ENCODE results near the gene ITFG1.

The ITFG1 gene

DNA sequence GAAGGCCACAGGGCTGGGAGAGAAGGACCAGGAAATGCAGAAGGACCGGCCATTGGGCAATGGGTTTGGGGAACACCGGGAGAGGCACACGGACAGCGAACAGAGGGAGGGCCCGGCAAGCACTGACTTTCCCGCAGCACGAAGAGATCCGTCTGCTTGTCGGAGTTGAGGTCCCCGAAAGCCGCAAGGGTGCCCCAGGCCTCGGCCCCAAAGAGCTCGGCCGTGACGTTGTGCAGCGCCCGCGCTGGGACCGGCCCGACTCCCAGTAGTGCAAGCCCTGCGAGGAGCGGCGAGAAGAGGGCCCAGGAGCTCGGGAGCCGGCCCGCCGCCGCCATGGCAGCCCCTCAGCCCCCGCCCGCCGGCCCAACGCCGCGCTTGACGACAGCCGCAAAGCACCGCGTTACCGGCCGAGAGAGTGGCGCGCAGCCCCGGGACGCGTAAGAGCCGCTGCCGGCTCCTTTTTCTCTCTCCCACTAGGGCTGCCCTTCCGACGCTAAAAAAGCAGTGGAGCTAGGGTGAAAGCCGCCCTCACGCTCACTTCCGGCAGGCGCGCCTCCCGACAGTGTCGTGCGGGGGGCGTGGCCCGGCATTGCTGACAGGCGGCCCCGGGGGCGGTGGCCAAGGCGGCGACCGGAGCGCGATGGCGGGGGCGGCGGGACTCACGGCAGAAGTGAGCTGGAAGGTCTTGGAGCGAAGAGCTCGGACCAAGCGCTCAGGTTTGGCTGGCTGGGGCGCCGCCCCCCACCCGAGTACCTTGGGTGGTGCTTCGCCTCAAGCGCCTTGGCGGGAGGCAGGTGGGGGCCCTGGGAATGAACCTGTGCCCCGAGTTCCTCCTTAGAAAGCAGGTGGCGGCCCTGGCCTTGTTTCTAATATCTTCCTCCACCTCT is at the start of gene ITFG1, which contains the start of gene PHKB:
ITFG1 (minus strand) TSS at position 353 of the 887 bp plus-strand sequence; CDS start at position 335, 18 bp downstream.
PHKB (plus strand) TSS at position 621 of the 887 bp plus-strand sequence; CDS start at position 641, 20 bp downstream.
- DNase-seq: peak; percentile 93 to 94

DNA sequence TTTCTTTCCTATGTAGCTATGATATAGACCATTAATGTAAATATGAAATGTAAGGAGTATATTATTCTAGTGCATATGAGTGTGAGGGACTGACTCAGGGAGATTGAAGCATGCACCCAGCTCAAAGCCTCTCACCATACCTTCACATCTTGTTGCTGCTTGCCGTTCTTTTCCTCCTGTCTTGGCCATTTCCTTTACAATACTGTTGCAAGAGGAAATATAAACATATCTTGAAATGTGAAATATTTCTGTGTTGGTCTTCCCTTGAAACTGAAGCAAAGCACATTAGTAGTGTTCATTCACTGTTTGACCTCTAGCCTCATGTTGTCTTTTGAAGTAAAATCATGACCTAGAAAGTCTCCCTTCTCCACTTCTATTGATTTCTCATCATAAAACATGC is 46.8 kb upstream of the ITFG1 start:
- DNase-seq: no peak

DNA sequence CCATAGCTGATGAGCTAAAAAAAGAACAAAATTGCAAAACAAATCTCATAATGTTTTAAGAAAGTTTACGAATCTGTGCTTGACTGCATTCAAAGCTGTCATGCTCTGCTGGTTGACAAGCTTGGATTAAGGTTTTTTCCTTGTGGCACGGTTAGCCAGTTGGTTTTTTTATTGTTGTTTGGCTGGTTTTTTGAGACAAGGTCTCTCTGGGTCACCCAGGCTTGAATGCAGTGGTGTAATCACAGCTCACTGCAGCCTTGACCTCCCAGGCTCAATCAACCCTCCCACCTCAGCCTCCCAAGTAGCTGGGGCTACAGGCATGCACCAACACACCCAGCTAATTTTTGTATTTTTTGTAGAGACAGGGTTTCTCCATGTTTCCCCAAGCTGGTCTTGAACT is 45.9 kb upstream of the ITFG1 start:
- DNase-seq: no peak

DNA sequence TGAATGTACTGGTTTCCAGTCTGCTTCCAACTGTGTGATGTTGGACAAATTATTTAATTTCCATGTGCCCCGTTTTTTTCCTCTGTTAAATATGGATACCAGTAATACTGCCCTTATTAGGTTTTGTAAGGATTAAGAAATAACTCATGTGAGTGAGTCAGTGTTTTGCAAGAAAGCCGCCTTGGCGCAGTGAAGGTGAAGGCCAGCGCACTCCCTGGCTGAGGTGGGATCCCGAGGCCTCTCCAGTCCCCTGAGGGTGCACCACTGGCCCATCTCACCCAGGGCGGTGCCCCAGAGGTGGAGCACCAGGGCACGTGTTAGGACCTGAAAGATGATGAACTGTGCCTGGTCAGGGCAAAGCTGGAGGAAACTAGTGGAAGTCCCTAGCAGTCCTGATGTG is 43.7 kb upstream of the ITFG1 start:
- no peak for DNase-seq

GRCh38 chr16:47503936-47504335 is 43.1 kb upstream of the ITFG1 start:
- no peak for DNase-seq

GRCh38 chr16:47499700-47500264 is 38.9 kb upstream of the ITFG1 start:
- no peak for DNase-seq

- DNase-seq: no peak
These were observed 38.3 kb upstream of the ITFG1 start for GRCh38 chr16:47499080-47499699.

DNA sequence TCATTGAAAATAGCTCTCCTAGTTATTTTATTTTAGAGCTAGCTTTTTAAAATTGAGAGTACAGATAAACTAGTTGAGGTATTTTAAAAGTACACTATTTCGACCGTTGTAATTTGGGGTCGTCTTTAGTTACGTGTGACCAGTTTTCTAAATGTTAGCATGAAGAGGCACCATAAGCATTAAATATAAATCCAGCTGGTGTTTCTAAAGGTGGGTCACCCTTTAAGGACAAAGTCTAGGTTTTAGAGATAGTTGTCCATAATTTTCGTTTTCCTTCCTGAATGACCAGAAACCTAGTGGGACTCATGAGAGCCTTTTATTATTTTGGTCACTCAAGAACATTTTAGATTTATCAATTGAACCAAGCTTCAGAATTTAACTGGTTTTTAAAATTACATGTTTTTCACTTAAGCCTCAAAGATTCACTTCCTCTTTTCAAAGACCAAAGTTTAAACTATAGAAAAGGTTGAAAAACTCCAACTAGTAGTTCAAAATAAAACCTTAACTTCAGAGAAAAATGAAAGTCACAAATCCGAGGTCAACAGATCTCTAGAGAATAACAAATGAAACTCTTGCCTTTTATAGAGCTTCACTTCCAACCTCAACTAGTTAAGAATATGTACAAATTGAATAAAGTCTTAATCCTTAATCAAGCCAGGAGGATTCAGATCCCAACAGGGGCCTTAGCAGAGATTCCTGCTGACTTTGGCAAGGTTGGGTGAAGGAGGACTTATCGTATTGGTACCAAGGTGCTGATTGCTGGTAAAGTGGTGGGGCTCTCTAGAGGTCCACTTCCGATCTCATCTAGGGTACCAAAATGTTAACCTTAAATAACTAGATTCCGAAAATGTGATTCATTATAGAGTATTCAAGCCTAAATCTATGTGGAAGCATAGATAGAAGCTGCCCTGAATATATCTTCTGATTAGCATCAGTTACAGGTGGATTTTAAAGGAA is 32.8 kb upstream of the ITFG1 start:
- no peak for DNase-seq

DNA sequence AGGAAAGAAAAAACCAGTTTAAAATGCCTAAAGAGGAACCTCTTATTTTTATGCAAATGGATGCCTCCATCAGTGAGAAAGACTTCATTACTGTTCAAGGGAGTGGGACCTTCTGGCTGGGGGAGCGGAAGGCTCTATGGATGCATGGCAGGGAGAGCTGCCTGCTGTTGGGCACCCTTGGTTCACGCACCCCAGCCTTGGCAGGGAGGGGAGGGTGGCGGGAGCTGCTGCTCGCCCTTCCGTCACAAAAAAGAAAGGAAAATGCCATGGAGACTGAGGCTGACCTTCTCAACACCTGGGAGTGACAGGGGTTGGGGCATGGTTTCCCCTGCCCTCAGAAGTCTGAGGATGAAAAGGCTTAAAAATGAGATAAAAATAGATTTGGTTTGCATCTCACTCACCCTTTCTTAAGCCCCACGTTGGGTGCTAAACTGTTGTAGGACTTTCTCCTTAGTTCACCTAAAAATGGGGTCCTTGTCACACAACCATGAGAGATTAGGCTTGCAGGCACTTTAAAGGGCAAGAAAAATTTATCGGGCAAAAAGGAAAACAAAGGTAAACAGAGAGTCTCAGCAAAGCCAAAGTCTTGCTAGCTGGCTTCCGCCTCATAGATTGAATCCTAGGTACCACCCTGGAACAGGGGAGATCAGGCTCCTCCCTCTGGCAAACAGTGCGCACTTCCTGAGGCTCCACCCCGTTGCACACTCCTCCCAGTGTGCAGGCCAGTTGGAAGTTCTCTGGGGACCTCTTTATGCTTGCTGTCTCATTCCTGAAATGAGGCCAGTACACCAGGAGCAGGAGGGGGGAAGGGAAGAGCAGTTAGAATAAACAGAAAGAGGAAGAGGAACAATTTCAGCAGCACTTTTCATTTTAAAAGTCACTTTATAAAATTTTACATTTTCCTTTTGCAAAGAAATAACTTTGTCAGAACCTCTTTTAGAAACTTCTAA is 31.8 kb upstream of the ITFG1 start:
- DNase-seq: no peak

DNA sequence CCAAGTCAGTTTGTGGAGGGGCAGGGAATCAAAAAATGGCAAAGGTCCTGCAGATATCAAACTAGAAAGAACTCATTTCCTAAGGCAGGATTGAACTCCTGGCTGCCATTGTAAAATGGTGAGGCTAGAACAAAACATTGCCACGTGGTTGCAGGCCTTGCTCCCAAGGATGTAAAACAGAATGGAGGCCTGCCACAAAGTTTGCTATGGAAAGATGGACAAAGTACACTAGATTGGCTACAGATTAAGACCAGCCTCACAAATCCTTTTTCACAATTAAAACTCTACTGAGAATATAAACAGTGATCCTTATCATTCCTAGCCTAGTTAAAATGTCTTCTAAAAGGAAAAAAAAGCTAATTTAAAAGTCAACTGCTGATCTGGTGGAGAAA is 31.2 kb upstream of the ITFG1 start:
- no peak for DNase-seq

DNA sequence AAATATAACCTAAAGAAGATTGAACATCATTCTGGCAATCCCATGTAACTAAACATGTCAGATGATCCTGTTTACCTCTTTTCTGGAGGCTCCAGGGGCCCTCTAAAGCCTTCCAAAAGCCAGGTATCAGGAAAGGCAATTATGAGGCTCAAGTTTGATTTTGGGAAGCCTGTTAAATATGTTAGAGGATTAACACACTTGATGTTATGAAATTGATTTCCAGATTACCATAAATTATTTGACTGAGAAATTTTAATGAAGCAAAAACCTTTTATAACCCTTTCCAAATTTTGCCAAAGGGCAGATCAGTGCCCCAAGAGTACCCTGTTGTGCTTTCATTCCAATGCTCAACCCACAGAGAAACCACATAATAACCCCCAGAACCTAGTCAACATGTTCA is 29.6 kb upstream of the ITFG1 start:
- DNase-seq: no peak

DNA sequence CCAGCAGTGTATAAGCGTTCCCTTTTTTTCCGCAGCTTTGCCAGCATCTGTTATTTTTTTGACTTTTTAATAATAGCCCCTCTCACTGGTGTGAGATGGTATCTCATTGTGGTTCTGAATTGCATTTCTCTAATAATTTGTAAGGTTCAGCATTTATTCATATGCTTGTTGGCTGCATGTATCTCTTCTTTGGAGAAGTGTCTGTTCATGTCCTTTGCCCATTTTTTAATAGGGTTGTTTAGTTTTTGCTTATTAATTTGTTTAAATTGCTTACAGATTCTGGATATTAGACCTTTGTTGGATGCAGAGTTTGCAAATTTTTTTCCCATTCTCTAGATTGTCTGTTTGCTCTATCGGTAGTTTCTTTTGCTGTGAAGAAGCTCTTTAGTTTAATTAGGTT is 27.2 kb upstream of the ITFG1 start:
- DNase-seq: no peak

- DNase-seq: no peak
These were observed 26.0 kb upstream of the ITFG1 start for GRCh38 chr16:47486856-47487255.

- no peak for DNase-seq
These were observed 22.8 kb upstream of the ITFG1 start for GRCh38 chr16:47483616-47484015.

DNA sequence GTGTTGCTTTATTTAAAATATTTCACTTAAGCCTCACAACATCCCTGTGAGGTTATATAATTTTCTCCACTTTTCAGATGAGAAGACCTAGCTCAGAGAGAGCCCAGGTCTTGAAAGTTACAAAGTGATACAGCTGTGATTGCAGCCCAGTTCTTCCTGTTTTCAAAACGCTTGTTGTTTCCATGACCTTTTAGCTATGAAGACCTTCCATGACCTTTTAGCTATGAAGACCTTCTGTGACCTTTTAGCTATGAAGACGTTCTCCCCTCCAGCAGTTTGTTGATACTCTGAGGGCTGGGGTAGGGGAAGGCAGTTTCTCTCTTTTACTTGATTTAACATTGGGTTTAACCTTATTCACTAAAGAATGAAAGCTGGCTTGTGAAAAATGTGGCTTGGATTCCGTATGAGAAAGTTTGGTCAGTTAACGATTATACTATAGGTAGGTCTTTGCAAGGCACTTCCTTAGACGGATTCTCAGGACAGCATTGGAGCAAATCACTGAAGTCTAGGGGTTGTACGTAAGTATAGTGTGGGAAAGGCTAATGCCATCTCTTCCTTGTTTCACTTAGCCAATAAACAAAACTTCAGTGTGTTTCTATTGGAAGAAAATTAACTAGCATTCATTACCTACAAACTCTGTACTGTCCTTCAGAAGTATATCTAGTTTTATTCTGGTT is 21.0 kb upstream of the ITFG1 start:
- DNase-seq: no peak

GRCh38 chr16:47480410-47480809 is 19.5 kb upstream of the ITFG1 start:
- DNase-seq: no peak

DNA sequence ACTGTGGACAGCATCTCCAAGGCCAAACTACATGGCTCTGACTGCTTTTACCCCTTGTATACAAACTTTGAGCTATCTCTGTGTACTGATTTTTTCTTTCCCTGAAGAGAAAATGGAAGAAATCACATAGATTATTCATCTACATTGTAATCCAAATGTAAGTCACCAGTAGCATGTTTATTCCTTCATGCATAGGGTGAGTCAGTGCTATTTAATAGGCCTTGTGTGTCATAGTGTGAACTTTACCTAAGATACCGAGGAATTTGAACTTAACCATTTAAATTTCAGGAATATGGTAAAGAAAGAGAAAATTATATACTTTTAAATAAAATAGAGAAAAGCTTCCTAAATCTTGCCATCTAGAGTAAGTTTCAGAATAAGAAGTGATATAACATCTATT is 16.8 kb upstream of the ITFG1 start:
- DNase-seq: no peak

DNA sequence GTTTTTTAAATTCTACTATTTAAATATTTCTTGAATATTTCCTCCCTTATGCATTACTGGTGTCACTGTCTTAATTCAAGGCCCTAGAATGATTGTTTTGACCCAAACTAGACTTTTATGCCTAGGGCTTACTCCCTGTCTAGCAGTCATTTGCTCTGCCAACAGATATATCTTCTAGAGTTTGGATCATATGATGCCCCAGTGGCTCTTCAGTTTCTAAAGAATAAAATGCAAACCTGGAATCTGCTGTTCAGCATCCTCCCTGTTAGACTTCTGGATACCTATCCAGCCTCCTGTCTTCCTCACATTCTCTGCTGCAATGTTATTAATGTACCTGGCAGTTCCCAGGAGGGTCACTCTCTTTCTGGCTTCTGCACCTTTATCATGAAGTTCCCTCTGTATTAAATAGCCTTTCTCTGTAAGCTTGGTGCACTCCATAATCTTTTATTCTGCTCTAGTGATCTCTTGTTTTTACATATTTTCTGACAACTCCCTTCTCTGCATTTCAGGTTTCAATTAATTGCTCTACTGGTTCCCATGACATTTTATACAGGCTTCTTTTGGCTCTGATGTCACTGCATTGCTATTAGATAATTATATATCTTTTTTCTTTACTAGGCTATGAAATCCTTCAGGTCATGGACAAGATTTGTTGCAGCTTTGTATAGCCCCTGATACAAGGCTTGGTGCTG is 15.9 kb upstream of the ITFG1 start:
- no peak for DNase-seq

DNA sequence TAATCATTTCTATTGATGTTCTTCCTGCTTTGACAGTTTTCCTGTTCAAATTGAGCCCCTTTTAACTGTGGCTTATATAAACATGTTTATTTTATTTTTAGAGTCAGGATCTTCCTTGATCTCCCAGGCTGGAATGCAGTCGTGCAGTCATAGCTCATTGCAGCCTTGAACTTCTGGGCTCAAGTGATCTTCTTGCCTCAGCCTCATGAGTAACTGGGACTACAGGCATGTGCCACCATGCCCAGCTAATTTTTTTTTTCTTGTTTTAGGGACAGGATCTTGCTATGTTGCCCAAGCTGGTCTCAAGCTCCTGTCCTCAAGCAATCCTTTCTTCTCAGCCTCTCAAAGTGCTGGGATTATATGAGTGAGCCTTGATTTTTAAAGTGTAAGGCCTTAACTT is 14.9 kb upstream of the ITFG1 start:
- DNase-seq: no peak

- no peak for DNase-seq
These were observed 12.9 kb upstream of the ITFG1 start for GRCh38 chr16:47473792-47474191.
